ENCODE data around the gene SURF1.

SURF1 gene

GRCh38 chr9:133389025-133389557 lies 32.8 kb upstream of the SURF1 start:
- H2AFZ ChIP-seq (ENCODE audit: low read depth, low read length): no peak overlapping the region
- no peak overlapping the region for H3K27ac ChIP-seq (ENCODE audit: low read length)
- H3K9me3 ChIP-seq (ENCODE audit: insufficient read depth, low read length): no peaks in the 10 kb centered on the region
- H3K27me3 ChIP-seq (ENCODE audit: low read depth, low read length): no peaks in the 10 kb centered on the region
- H3K4me3 ChIP-seq (ENCODE audit: low read length): no peak overlapping the region
- H3K9ac ChIP-seq (ENCODE audit: low read length): no peak overlapping the region
- no peaks in the 10 kb centered on the region for H3K4me1 ChIP-seq (ENCODE audit: low read length)
- H3K36me3 ChIP-seq (replicated peaks; ENCODE audit: low read depth, low read length): no peaks in the 10 kb centered on the region
- no peak overlapping the region for H3K4me2 ChIP-seq (ENCODE audit: low read length)
- TF ChIP-seq EZH2phosphoT487 (IDR thresholded peaks at IDR 0.05; ENCODE audit: low read depth) (no peak), CTCF (IDR thresholded peaks at IDR 0.05; ENCODE audit: low read depth, low read length) (no peak)
- no peaks in the 10 kb centered on the region for H3K79me2 ChIP-seq (ENCODE audit: low read length)
- H4K20me1 ChIP-seq (ENCODE audit: insufficient read depth, low read length): no peaks in the 10 kb centered on the region

GRCh38 chr9:133387680-133388079 lies 31.4 kb upstream of the SURF1 start:
- no peak for TF ChIP-seq EZH2phosphoT487 (IDR thresholded peaks at IDR 0.05; ENCODE audit: low read depth)
- TF ChIP-seq CTCF (IDR thresholded peaks at IDR 0.05; ENCODE audit: low read depth, low read length): no peak
- Histone ChIP-seq H3K4me2 (ENCODE audit: low read length) (no peak overlapping the region), H3K36me3 (replicated peaks; ENCODE audit: low read depth, low read length) (no peaks in the 10 kb centered on the region), H4K20me1 (ENCODE audit: insufficient read depth, low read length) (no peaks in the 10 kb centered on the region), H3K79me2 (ENCODE audit: low read length) (no peaks in the 10 kb centered on the region), H3K27me3 (ENCODE audit: low read depth, low read length) (no peaks in the 10 kb centered on the region), H3K27ac (ENCODE audit: low read length) (no peak overlapping the region), H3K9ac (ENCODE audit: low read length) (no peak overlapping the region), H3K4me3 (ENCODE audit: low read length) (no peak overlapping the region), H2AFZ (ENCODE audit: low read depth, low read length) (no peak overlapping the region), H3K4me1 (ENCODE audit: low read length) (no peaks in the 10 kb centered on the region), H3K9me3 (ENCODE audit: insufficient read depth, low read length) (no peaks in the 10 kb centered on the region; the same call in 1 of the 2 replicates)

- no peaks in the 10 kb centered on the region for H3K4me1 ChIP-seq (ENCODE audit: low read length)
- H3K36me3 ChIP-seq (replicated peaks; ENCODE audit: low read depth, low read length): no peaks in the 10 kb centered on the region
- no peak overlapping the region for H3K9ac ChIP-seq (ENCODE audit: low read length)
- no peaks in the 10 kb centered on the region for H4K20me1 ChIP-seq (ENCODE audit: insufficient read depth, low read length)
- H3K27ac ChIP-seq (ENCODE audit: low read length): no peak overlapping the region
- no peaks in the 10 kb centered on the region for H3K27me3 ChIP-seq (ENCODE audit: low read depth, low read length)
- no peak overlapping the region for H3K4me3 ChIP-seq (ENCODE audit: low read length)
- no peaks in the 10 kb centered on the region; the same call in 1 of the 2 replicates for H3K9me3 ChIP-seq (ENCODE audit: insufficient read depth, low read length)
- H2AFZ ChIP-seq (ENCODE audit: low read depth, low read length): no peak overlapping the region
- no peak overlapping the region for H3K4me2 ChIP-seq (ENCODE audit: low read length)
- TF ChIP-seq EZH2phosphoT487 (IDR thresholded peaks at IDR 0.05; ENCODE audit: low read depth): no peak
- TF ChIP-seq CTCF (IDR thresholded peaks at IDR 0.05; ENCODE audit: low read depth, low read length): no peak
- no peaks in the 10 kb centered on the region for H3K79me2 ChIP-seq (ENCODE audit: low read length)
Observed at GRCh38 chr9:133386338-133386737, 30.1 kb upstream of the SURF1 start.

GRCh38 chr9:133385452-133385851 lies 29.2 kb upstream of the SURF1 start:
- no peaks in the 10 kb centered on the region for H3K36me3 ChIP-seq (replicated peaks; ENCODE audit: low read depth, low read length)
- H3K9ac ChIP-seq (ENCODE audit: low read length): no peak overlapping the region
- no peak for TF ChIP-seq CTCF (IDR thresholded peaks at IDR 0.05; ENCODE audit: low read depth, low read length)
- no peak for TF ChIP-seq EZH2phosphoT487 (IDR thresholded peaks at IDR 0.05; ENCODE audit: low read depth)
- no peaks in the 10 kb centered on the region for H4K20me1 ChIP-seq (ENCODE audit: insufficient read depth, low read length)
- H3K9me3 ChIP-seq (ENCODE audit: insufficient read depth, low read length): no peaks in the 10 kb centered on the region; the same call in 1 of the 2 replicates
- no peaks in the 10 kb centered on the region for H3K79me2 ChIP-seq (ENCODE audit: low read length)
- H2AFZ ChIP-seq (ENCODE audit: low read depth, low read length): no peak overlapping the region
- no peak overlapping the region for H3K4me2 ChIP-seq (ENCODE audit: low read length)
- H3K27ac ChIP-seq (ENCODE audit: low read length): no peak overlapping the region
- no peaks in the 10 kb centered on the region for H3K4me1 ChIP-seq (ENCODE audit: low read length)
- H3K4me3 ChIP-seq (ENCODE audit: low read length): no peak overlapping the region
- no peaks in the 10 kb centered on the region for H3K27me3 ChIP-seq (ENCODE audit: low read depth, low read length)

Measured in OCI-LY3 (cell line).